Vagina (tissue), 2 donors: ENCODE measurements around the gene OR2AT4. TPM values are rescaled to one million over a fixed set of nuclear protein-coding genes. Genes with fewer than 3 reads are reported as not detected.
"Not testable (repeated sequence)": the region's sequence is repeated elsewhere in the genome, so short reads cannot be mapped to it uniquely, and the experiment has no call there.

Experiments
- DNase-seq, 2 donors: peaks; one replicate each; pipeline ENCODE4 v3.0.0-alpha.2; 2017; ENCODE audit errors: extremely low spot score in 2 of 2
- H3K27ac ChIP-seq: fragments of 200-600 bp; sonication (generic); one replicate; pipeline ENCODE4 v1.5.1; 2019
- H3K27me3 ChIP-seq: fragments of 200-600 bp; sonication (generic); one replicate; pipeline ENCODE4 v1.5.1; 2019
- H3K36me3 ChIP-seq, 2 donors: fragments of 200-600 bp; sonication (generic); one replicate each; pipeline ENCODE4 v1.5.1; 2017 to 2019
- H3K4me1 ChIP-seq: fragments of 200-600 bp; sonication (generic); one replicate; pipeline ENCODE4 v1.5.1; 2019
- H3K4me3 ChIP-seq, 2 donors: fragments of 200-600 bp; sonication (generic); 1 replicate in 1 of 2; 2 replicates in 1 of 2; pipeline ENCODE4 v1.5.1; 2016 to 2019
- H3K9me3 ChIP-seq: fragments of 200-600 bp; sonication (generic); one replicate; pipeline ENCODE4 v1.5.1; 2019
- CTCF ChIP-seq, 3 experiments: fragments of 450-650 bp in 2 of 3; fragments of 200-600 bp in 1 of 3; sonication (generic) in 1 of 3; IDR thresholded peaks; one replicate each; pipeline ENCODE4 v1.5.1; 2017 to 2019; ENCODE audit warnings: antibody characterized with exemption in 3 of 3, mild to moderate bottlenecking in 2 of 3, moderate library complexity in 2 of 3
- POLR2A ChIP-seq, 2 donors: fragments of 450-650 bp; IDR thresholded peaks; one replicate each; pipeline ENCODE4 v1.6.1; 2017; ENCODE audit warnings: antibody characterized with exemption in 2 of 2, mild to moderate bottlenecking in 2 of 2, moderate library complexity in 2 of 2
- POLR2AphosphoS5 ChIP-seq, 2 donors: sonication (generic); formaldehyde crosslinking; IDR thresholded peaks; one replicate each; pipeline ENCODE4 v1.9.0; 2017; ENCODE audit warnings: antibody characterized with exemption in 2 of 2, mild to moderate bottlenecking in 2 of 2, low read depth in 1 of 2; ENCODE audit not compliant: insufficient read depth in 1 of 2
- intact Hi-C: fragments of 100-400 bp; cut with DNase I; formaldehyde crosslinking; loops from one replicate; pipeline ENCODE4 v1.15.1; 2023
- total RNA-seq: library from RNA; depleted of rRNA; stranded (reverse); fragments of >200 nt; gene quantifications from one replicate; pipeline ENCODE4 v1.2.3, GENCODE V29; 2016

OR2AT4 gene
- total RNA-seq, 1 donor from 2014 or later, result not detected

GRCh38 chr11:75114465-75114864, 17.8 kb upstream of the OR2AT4 start:
- intact Hi-C loops, result no loop called here
- TF ChIP-seq POLR2A (IDR thresholded peaks at IDR 0.05) (no peak), CTCF (IDR thresholded peaks at IDR 0.05) (no peak)
- Histone ChIP-seq H3K36me3 (no peaks in the 10 kb centered on the region), H3K27me3 (no peaks in the 10 kb centered on the region), H3K4me3 (no peak overlapping the region), H3K9me3 (no peaks in the 10 kb centered on the region), H3K4me1 (no peaks in the 10 kb centered on the region), H3K27ac (no peak overlapping the region)
- DNase-seq, result no peak

GRCh38 chr11:75113030-75113429, 16.4 kb upstream of the OR2AT4 start:
- no peaks in the 10 kb centered on the region for H3K4me1 ChIP-seq
- DNase-seq, result no peak
- H3K4me3 ChIP-seq, result no peak overlapping the region
- H3K27ac ChIP-seq, result no peak overlapping the region
- intact Hi-C loops, result no loop called here
- H3K36me3 ChIP-seq, result no peaks in the 10 kb centered on the region
- H3K9me3 ChIP-seq, result no peaks in the 10 kb centered on the region
- H3K27me3 ChIP-seq, result no peaks in the 10 kb centered on the region
- no peak for TF ChIP-seq CTCF (IDR thresholded peaks at IDR 0.05)
- TF ChIP-seq POLR2A (IDR thresholded peaks at IDR 0.05), result no peak
- no peak for TF ChIP-seq POLR2AphosphoS5 (IDR thresholded peaks at IDR 0.05; ENCODE audit: insufficient read depth in 1 of 2, low read depth in 1 of 2)

- Histone ChIP-seq H3K27me3 (no peaks in the 10 kb centered on the region), H3K4me3 (no peak overlapping the region), H3K27ac (no peak overlapping the region), H3K9me3 (no peaks in the 10 kb centered on the region), H3K36me3 (no peaks in the 10 kb centered on the region), H3K4me1 (no peaks in the 10 kb centered on the region)
- intact Hi-C loops, result no loop called here
- no peak for DNase-seq
- TF ChIP-seq CTCF (IDR thresholded peaks at IDR 0.05) (no peak), POLR2A (IDR thresholded peaks at IDR 0.05) (no peak), POLR2AphosphoS5 (IDR thresholded peaks at IDR 0.05; ENCODE audit: insufficient read depth in 1 of 2, low read depth in 1 of 2) (no peak)
Observed at GRCh38 chr11:75112200-75112599, 15.5 kb upstream of the OR2AT4 start.

- DNase-seq, result no peak
- Histone ChIP-seq H3K4me1 (no peaks in the 10 kb centered on the region), H3K36me3 (no peaks in the 10 kb centered on the region), H3K27ac (no peak overlapping the region), H3K27me3 (no peaks in the 10 kb centered on the region), H3K9me3 (no peaks in the 10 kb centered on the region), H3K4me3 (no peak overlapping the region)
- intact Hi-C loops, result no loop called here
- TF ChIP-seq POLR2A (IDR thresholded peaks at IDR 0.05), result no peak
- TF ChIP-seq POLR2AphosphoS5 (IDR thresholded peaks at IDR 0.05; ENCODE audit: insufficient read depth in 1 of 2, low read depth in 1 of 2), result no peak
- TF ChIP-seq CTCF (IDR thresholded peaks at IDR 0.05), result no peak
Observed at GRCh38 chr11:75107187-75107586, 10.5 kb upstream of the OR2AT4 start.

- not testable (repeated sequence) for H3K4me1 ChIP-seq
Observed at GRCh38 chr11:75105967-75106681, 9.4 kb upstream of the OR2AT4 start.

More at GRCh38 chr11:75105967-75106681, 9.4 kb upstream of the OR2AT4 start:
- H3K9me3 ChIP-seq, intact Hi-C loops, H3K36me3 ChIP-seq, H3K27me3 ChIP-seq, H3K27ac ChIP-seq, DNase-seq, H3K4me3 ChIP-seq: not testable (repeated sequence)
